ENCODE measurements around the gene CDH16. TPM values are rescaled to one million over a fixed set of nuclear protein-coding genes. Genes with fewer than 3 reads are reported as not detected.

CDH16 gene
- total RNA-seq, 2 experiments from 2014 or later, result not detected

GRCh38 chr16:66925322-66925840, 6.7 kb upstream of the CDH16 start, which contains the start of gene RRAD:
RRAD (minus strand) TSS chr16:66925535; CDS start chr16:66925179, 356 bp downstream.
- Mint-ChIP-seq H3K27me3 (ENCODE audit: low read depth) (peaks cover 24% of the 10 kb centered on the region), H3K27ac (no peak within 1 kb of the TSS), H3K36me3 (ENCODE audit: low read depth) (no peaks in the 10 kb centered on the region), H3K9me3 (no peaks in the 10 kb centered on the region), H3K4me1 (ENCODE audit: low read depth) (peaks cover 10% of the 10 kb centered on the region), H3K4me3 (peak within 1 kb of the TSS; percentile 66)
- DNase-seq, result no peak
- intact Hi-C loops (cut with micrococcal nuclease), result loop anchor here (2.0 to 5.0 kb wide), 2 partner anchors 95 to 518 kb away; partner anchors contain the start of gene NAE1
- CTCF ChIA-PET, result interaction anchor here (1.0 to 4.0 kb wide), 4 partner anchors 29 to 52 kb away, joined by 3 to 44 read pairs (median 4); no protein-coding TSS in a partner anchor

- Mint-ChIP-seq H3K4me3 (peak overlapping the region; percentile 66), H3K9me3 (no peaks in the 10 kb centered on the region), H3K27me3 (ENCODE audit: low read depth) (peaks cover 24% of the 10 kb centered on the region)
Measured at GRCh38 chr16:66924527-66925321, 6.0 kb upstream of the CDH16 start.

GRCh38 chr16:66923866-66924265, 5.2 kb upstream of the CDH16 start:
- CTCF ChIA-PET, result interaction anchor here (1.6 kb wide), 1 partner anchor 9 kb away, joined by 7 read pairs; no protein-coding TSS in a partner anchor
- H3K27ac Mint-ChIP-seq, result no peak overlapping the region
- H3K4me1 Mint-ChIP-seq (ENCODE audit: low read depth), result peaks cover 10% of the 10 kb centered on the region
- no peaks in the 10 kb centered on the region for H3K9me3 Mint-ChIP-seq
- H3K36me3 Mint-ChIP-seq (ENCODE audit: low read depth), result no peaks in the 10 kb centered on the region
- intact Hi-C loops (cut with micrococcal nuclease), result loop anchor here (2.0 kb wide), 1 partner anchor 93 kb away; the partner anchor contains the start of gene NAE1
- no peak for DNase-seq
- no peak overlapping the region for H3K4me3 Mint-ChIP-seq
- peaks cover 24% of the 10 kb centered on the region for H3K27me3 Mint-ChIP-seq (ENCODE audit: low read depth)

More at GRCh38 chr16:66924527-66925321, 6.0 kb upstream of the CDH16 start:
- Mint-ChIP-seq H3K4me1 (ENCODE audit: low read depth) (peaks cover 10% of the 10 kb centered on the region), H3K27ac (no peak overlapping the region), H3K36me3 (ENCODE audit: low read depth) (no peaks in the 10 kb centered on the region)
- CTCF ChIA-PET, result interaction anchor here (0.6 to 1.6 kb wide), 3 partner anchors 8 to 29 kb away, joined by 3 to 7 read pairs (median 3); no protein-coding TSS in a partner anchor
- peak; percentile 42 for DNase-seq
- intact Hi-C loops (cut with micrococcal nuclease), result loop anchor here (2.0 to 5.0 kb wide), 2 partner anchors 94 to 517 kb away; partner anchors contain the start of gene NAE1

GRCh38 chr16:66923247-66923731, 4.6 kb upstream of the CDH16 start:
- Mint-ChIP-seq H3K36me3 (ENCODE audit: low read depth) (no peaks in the 10 kb centered on the region), H3K27ac (no peak overlapping the region), H3K9me3 (no peaks in the 10 kb centered on the region), H3K27me3 (ENCODE audit: low read depth) (peaks cover 24% of the 10 kb centered on the region), H3K4me1 (ENCODE audit: low read depth) (peaks cover 8% of the 10 kb centered on the region), H3K4me3 (no peak overlapping the region)
- intact Hi-C loops (cut with micrococcal nuclease), result no loop called here
- CTCF ChIA-PET, result interaction anchor here (1.6 kb wide), 1 partner anchor 10 kb away, joined by 7 read pairs; no protein-coding TSS in a partner anchor
- DNase-seq, result no peak

- Mint-ChIP-seq H3K4me1 (ENCODE audit: low read depth) (peaks cover 7% of the 10 kb centered on the region), H3K4me3 (no peak overlapping the region), H3K36me3 (ENCODE audit: low read depth) (no peaks in the 10 kb centered on the region), H3K9me3 (no peaks in the 10 kb centered on the region), H3K27me3 (ENCODE audit: low read depth) (peaks cover 24% of the 10 kb centered on the region), H3K27ac (no peak overlapping the region)
- DNase-seq, result no peak
- intact Hi-C loops (cut with micrococcal nuclease), result no loop called here
- CTCF ChIA-PET, result interaction anchor here (0.6 to 1.7 kb wide), 5 partner anchors 10 to 92 kb away, joined by 3 to 7 read pairs (median 3); no protein-coding TSS in a partner anchor
Measured at GRCh38 chr16:66921729-66922450, 3.2 kb upstream of the CDH16 start.

- CTCF ChIA-PET, result interaction anchor here (0.6 to 1.7 kb wide), 4 partner anchors 9 to 91 kb away, joined by 3 to 6 read pairs (median 3); no protein-coding TSS in a partner anchor
- H3K27ac Mint-ChIP-seq, result no peak overlapping the region
Measured at GRCh38 chr16:66920924-66921680, 2.4 kb upstream of the CDH16 start.

GRCh38 chr16:66920299-66920590, 1.6 kb upstream of the CDH16 start:
- H3K4me1 Mint-ChIP-seq (ENCODE audit: low read depth), result peaks cover under 1% of the 10 kb centered on the region
- CTCF ChIA-PET, result no interaction called here
- H3K27me3 Mint-ChIP-seq (ENCODE audit: low read depth), result peaks cover 16% of the 10 kb centered on the region
- DNase-seq, result no peak
- no peak overlapping the region for H3K27ac Mint-ChIP-seq
- H3K36me3 Mint-ChIP-seq (ENCODE audit: low read depth), result no peaks in the 10 kb centered on the region
- no peak overlapping the region for H3K4me3 Mint-ChIP-seq
- intact Hi-C loops (cut with micrococcal nuclease), result no loop called here
- no peaks in the 10 kb centered on the region for H3K9me3 Mint-ChIP-seq

More at GRCh38 chr16:66920924-66921680, 2.4 kb upstream of the CDH16 start:
- Mint-ChIP-seq H3K36me3 (ENCODE audit: low read depth) (no peaks in the 10 kb centered on the region), H3K4me3 (no peak overlapping the region), H3K9me3 (no peaks in the 10 kb centered on the region), H3K4me1 (ENCODE audit: low read depth) (peaks cover 7% of the 10 kb centered on the region), H3K27me3 (ENCODE audit: low read depth) (peaks cover 24% of the 10 kb centered on the region)
- no peak for DNase-seq
- intact Hi-C loops (cut with micrococcal nuclease), result no loop called here

- CTCF ChIA-PET, result no interaction called here
- H3K36me3 Mint-ChIP-seq (ENCODE audit: low read depth), result no peaks in the 10 kb centered on the region
Measured at GRCh38 chr16:66919569-66920298, 1.0 kb upstream of the CDH16 start.

GRCh38 chr16:66918355-66918754, 330 bp downstream of the CDH16 start:
- H3K27ac Mint-ChIP-seq, result no peak overlapping the region
- H3K4me3 Mint-ChIP-seq, result no peak overlapping the region
- no peaks in the 10 kb centered on the region for H3K4me1 Mint-ChIP-seq (ENCODE audit: low read depth)
- no peaks in the 10 kb centered on the region for H3K36me3 Mint-ChIP-seq (ENCODE audit: low read depth)
- no peak for DNase-seq
- H3K27me3 Mint-ChIP-seq (ENCODE audit: low read depth), result peaks cover 3% of the 10 kb centered on the region
- CTCF ChIA-PET, result interaction anchor here (1.0 to 1.8 kb wide), 2 partner anchors 23 to 262 kb away, joined by 3 to 6 read pairs; no protein-coding TSS in a partner anchor
- intact Hi-C loops (cut with micrococcal nuclease), result no loop called here
- H3K9me3 Mint-ChIP-seq, result no peaks in the 10 kb centered on the region

More at GRCh38 chr16:66919569-66920298, 1.0 kb upstream of the CDH16 start:
- H3K4me1 Mint-ChIP-seq (ENCODE audit: low read depth), result no peaks in the 10 kb centered on the region
- H3K27me3 Mint-ChIP-seq (ENCODE audit: low read depth), result peaks cover 15% of the 10 kb centered on the region
- H3K27ac Mint-ChIP-seq, result no peak overlapping the region
- intact Hi-C loops (cut with micrococcal nuclease), result no loop called here
- no peaks in the 10 kb centered on the region for H3K9me3 Mint-ChIP-seq
- H3K4me3 Mint-ChIP-seq, result no peak overlapping the region
- no peak for DNase-seq

- no peak overlapping the region for H3K4me3 Mint-ChIP-seq
- no peaks in the 10 kb centered on the region for H3K27me3 Mint-ChIP-seq (ENCODE audit: low read depth)
- CTCF ChIA-PET, result interaction anchor here (1.0 to 1.8 kb wide), 3 partner anchors 22 to 261 kb away, joined by 3 to 6 read pairs (median 4); no protein-coding TSS in a partner anchor
- H3K9me3 Mint-ChIP-seq, result no peaks in the 10 kb centered on the region
- H3K36me3 Mint-ChIP-seq (ENCODE audit: low read depth), result no peaks in the 10 kb centered on the region
- no peaks in the 10 kb centered on the region for H3K4me1 Mint-ChIP-seq (ENCODE audit: low read depth)
- no peak overlapping the region for H3K27ac Mint-ChIP-seq
- DNase-seq, result no peak
- intact Hi-C loops (cut with micrococcal nuclease), result no loop called here
Measured at GRCh38 chr16:66917741-66918140, 944 bp downstream of the CDH16 start.

GRCh38 chr16:66916518-66916917, 2.2 kb downstream of the CDH16 start:
- intact Hi-C loops (cut with micrococcal nuclease), result no loop called here
- Mint-ChIP-seq H3K27me3 (ENCODE audit: low read depth) (no peaks in the 10 kb centered on the region), H3K4me3 (no peak overlapping the region), H3K27ac (no peak overlapping the region), H3K9me3 (no peaks in the 10 kb centered on the region), H3K4me1 (ENCODE audit: low read depth) (no peaks in the 10 kb centered on the region), H3K36me3 (ENCODE audit: low read depth) (no peaks in the 10 kb centered on the region)
- CTCF ChIA-PET, result interaction anchor here (1.4 kb wide), 1 partner anchor 85 kb away, joined by 4 read pairs; no protein-coding TSS in a partner anchor
- DNase-seq, result no peak

All from activated naive CD4-positive, alpha-beta T cell treated with anti-CD3 and anti-CD28 coated beads for 36 hours (primary cell).